IMR-90 (cell line): ENCODE data around the gene CCDC88C.

Experiments used
- CEBPB ChIP-seq: IDR thresholded peaks from 2 replicates; pipeline ENCODE4 v1.6.1; 2012; ENCODE audit warnings: low read depth, low read length, improper control_type of control experiment
- CHD1 ChIP-seq: IDR thresholded peaks from 2 replicates; pipeline ENCODE4 v1.6.1; 2012; ENCODE audit warnings: low read depth, low read length, improper control_type of control experiment
- CTCF ChIP-seq: conservative IDR thresholded peaks from 2 replicates; pipeline ENCODE4 v1.5.1; 2012; ENCODE audit warnings: mild to moderate bottlenecking, low read depth, low read length, improper control_type of control experiment
- FOS ChIP-seq: fragments of 150-350 bp; IDR thresholded peaks from 2 replicates; pipeline ENCODE4 v1.6.1; 2016; ENCODE audit warnings: low read depth, low read length
- MAFK ChIP-seq: IDR thresholded peaks from 2 replicates; pipeline ENCODE4 v1.6.1; 2012; ENCODE audit warnings: low read depth, low read length, improper control_type of control experiment
- POLR2A ChIP-seq: IDR thresholded peaks from 2 replicates; pipeline ENCODE4 v1.6.1; 2012; ENCODE audit warnings: mild to moderate bottlenecking, low read depth, low read length
- RAD21 ChIP-seq: IDR thresholded peaks from 2 replicates; pipeline ENCODE4 v1.6.1; 2012; ENCODE audit warnings: low read length, improper control_type of control experiment
- RCOR1 ChIP-seq: IDR thresholded peaks from 2 replicates; pipeline ENCODE4 v1.6.1; 2012; ENCODE audit warnings: mild to moderate bottlenecking, low read length, improper control_type of control experiment; ENCODE audit not compliant: insufficient replicate concordance
- SMC3 ChIP-seq: fragments of 150-350 bp; IDR thresholded peaks from 2 replicates; pipeline ENCODE4 v1.6.1; 2016; ENCODE audit warnings: low read depth, mild to moderate bottlenecking, antibody characterized with exemption, low read length, moderate library complexity
- USF2 ChIP-seq: fragments of 150-350 bp; IDR thresholded peaks from 2 replicates; pipeline ENCODE4 v1.6.1; 2017; ENCODE audit warnings: mild to moderate bottlenecking, antibody characterized with exemption, low read length, low read depth

GRCh38 chr14:91368776-91369416 is 48.7 kb downstream of the CCDC88C start:
- TF ChIP-seq RAD21 (no peak), CTCF (no peak), MAFK (no peak), USF2 (no peak), POLR2A (no peak), RCOR1 (no peak), CHD1 (no peak), CEBPB (no peak), SMC3 (no peak), FOS (no peak)
